Liver (tissue), 9 donors: ENCODE results near the gene CMTM1. TPM values are rescaled to one million over a fixed set of nuclear protein-coding genes. Genes with fewer than 3 reads are reported as not detected.

Source experiments
- DNase-seq: peaks from one replicate; pipeline ENCODE4 v3.0.0-alpha.2; 2017; ENCODE audit warnings: low spot score
- H3K27ac ChIP-seq, 2 donors: one replicate each; pipeline ENCODE4 v1.7.0; 2013; ENCODE audit warnings: inconsistent platforms in 2 of 2, low read length in 2 of 2, control low read depth in 1 of 2, low read depth in 1 of 2, mild to moderate bottlenecking in 1 of 2
- H3K27me3 ChIP-seq, 4 donors: one replicate each; pipeline versions ENCODE4 v1.6.1 to v1.7.0; 2013; ENCODE audit warnings: low read length in 3 of 4, inconsistent platforms in 1 of 4, mild to moderate bottlenecking in 1 of 4, moderate library complexity in 1 of 4; ENCODE audit not compliant: control insufficient read depth in 4 of 4, insufficient read depth in 4 of 4
- H3K36me3 ChIP-seq, 4 donors: one replicate each; pipeline versions ENCODE4 v1.6.1 to v1.7.0; 2013; ENCODE audit warnings: low read length in 3 of 4, mild to moderate bottlenecking in 3 of 4, low read depth in 1 of 4, moderate library complexity in 1 of 4; ENCODE audit not compliant: control insufficient read depth in 4 of 4, insufficient read depth in 3 of 4
- H3K4me1 ChIP-seq, 4 donors: one replicate each; pipeline versions ENCODE4 v1.6.1 to v1.7.0; 2013; ENCODE audit warnings: low read length in 3 of 4, mild to moderate bottlenecking in 3 of 4, moderate library complexity in 1 of 4; ENCODE audit not compliant: control insufficient read depth in 4 of 4, insufficient read depth in 4 of 4
- H3K4me3 ChIP-seq, 3 donors: one replicate each; pipeline versions ENCODE4 v1.6.1 to v1.7.0; 2013; ENCODE audit warnings: low read length in 3 of 3, control low read depth in 1 of 3, low read depth in 1 of 3, mild to moderate bottlenecking in 1 of 3
- H3K9ac ChIP-seq, 2 donors: one replicate each; pipeline ENCODE4 v1.7.0; 2013; ENCODE audit warnings: low read length in 2 of 2, mild to moderate bottlenecking in 2 of 2, moderate library complexity in 2 of 2, control low read depth in 1 of 2, low read depth in 1 of 2
- H3K9me3 ChIP-seq, 4 donors: one replicate each; pipeline versions ENCODE4 v1.6.1 to v1.7.0; 2013; ENCODE audit warnings: low read length in 3 of 4; ENCODE audit not compliant: control insufficient read depth in 4 of 4
- EGR1 ChIP-seq, 2 donors: IDR thresholded peaks; 2 replicates each; pipeline ENCODE4 v1.6.1; 2016 to 2018; ENCODE audit warnings: antibody characterized with exemption in 2 of 2, low read depth in 2 of 2
- FOXA1 ChIP-seq: IDR thresholded peaks from 2 replicates; pipeline ENCODE4 v1.6.1; 2016; ENCODE audit warnings: antibody characterized with exemption
- FOXA2 ChIP-seq: IDR thresholded peaks from 2 replicates; pipeline ENCODE4 v1.6.1; 2016; ENCODE audit warnings: antibody characterized with exemption
- GABPA ChIP-seq, 2 donors: IDR thresholded peaks in 1 of 2; conservative IDR thresholded peaks in 1 of 2; 2 replicates each; pipeline ENCODE4 v1.6.1; 2016; ENCODE audit warnings: antibody characterized with exemption in 2 of 2, mild to moderate bottlenecking in 1 of 2, moderate library complexity in 1 of 2
- HNF4A ChIP-seq, 2 donors: conservative IDR thresholded peaks; 2 replicates each; pipeline ENCODE4 v1.6.1; 2016; ENCODE audit warnings: antibody characterized with exemption in 2 of 2, mild to moderate bottlenecking in 2 of 2
- HNF4G ChIP-seq: IDR thresholded peaks from 2 replicates; pipeline ENCODE4 v1.6.1; 2016; ENCODE audit warnings: antibody characterized with exemption
- JUND ChIP-seq, 2 donors: IDR thresholded peaks; 2 replicates each; pipeline ENCODE4 v1.6.1; 2016; ENCODE audit warnings: antibody characterized with exemption in 2 of 2
- MAX ChIP-seq: IDR thresholded peaks from 2 replicates; pipeline ENCODE4 v1.6.1; 2016; ENCODE audit warnings: antibody characterized with exemption
- NR2F2 ChIP-seq: IDR thresholded peaks from 2 replicates; pipeline ENCODE4 v1.6.1; 2016; ENCODE audit warnings: antibody characterized with exemption
- RAD21 ChIP-seq, 2 donors: IDR thresholded peaks; 2 replicates each; pipeline ENCODE4 v1.6.1; 2016; ENCODE audit warnings: antibody characterized with exemption in 2 of 2, mild to moderate bottlenecking in 2 of 2
- RXRA ChIP-seq, 2 donors: IDR thresholded peaks; 2 replicates each; pipeline ENCODE4 v1.6.1; 2017 to 2018; ENCODE audit warnings: antibody characterized with exemption in 2 of 2, mild to moderate bottlenecking in 1 of 2
- SP1 ChIP-seq: IDR thresholded peaks from 2 replicates; pipeline ENCODE4 v1.6.1; 2018; ENCODE audit warnings: antibody characterized with exemption, mild to moderate bottlenecking
- TAF1 ChIP-seq: conservative IDR thresholded peaks from 2 replicates; pipeline ENCODE4 v1.6.1; 2016; ENCODE audit warnings: antibody characterized with exemption, mild to moderate bottlenecking
- YY1 ChIP-seq: IDR thresholded peaks from 2 replicates; pipeline ENCODE4 v1.6.1; 2016; ENCODE audit warnings: antibody characterized with exemption, mild to moderate bottlenecking
- ZBTB33 ChIP-seq: IDR thresholded peaks from 2 replicates; pipeline ENCODE4 v1.6.1; 2016; ENCODE audit warnings: antibody characterized with exemption
- WGBS: extraction: QIAGEN DNeasy Blood & Tissue Kit; methylation state at CpG from one replicate; pipeline ENCODE4 v1.1.7; 2013; 5-methylcytosine and 5-hydroxymethylcytosine counted together
- polyA plus RNA-seq, 2 donors: library from polyadenylated mRNA; stranded (reverse) in 1 of 2; unstranded in 1 of 2; fragments of 200-250 nt in 1 of 2; fragments of >200 nt in 1 of 2; fragmentation: Nextera tagmentation in 1 of 2; extraction: Ambion mirVana in 1 of 2; gene quantifications; one replicate each; pipeline versions ENCODE4 v1.2.1 to v1.2.3, GENCODE V29; 2013 to 2015
- total RNA-seq, 2 donors: library from RNA; depleted of rRNA; stranded (reverse); fragments of >200 nt; gene quantifications; one replicate each; pipeline ENCODE4 v1.2.3, GENCODE V29; 2014
- TF ChIP-seq, protein P1 (sequence below): IDR thresholded peaks from 2 replicates; pipeline ENCODE4 v1.6.1; 2016; ENCODE audit warnings: antibody characterized with exemption, mild to moderate bottlenecking
- TF ChIP-seq, protein P2 (sequence below): fragments of 150-350 bp; IDR thresholded peaks from 2 replicates; pipeline ENCODE4 v1.5.1; 2017; ENCODE audit warnings: improper control_type of control experiment, low read depth, low read length; ENCODE audit not compliant: missing input control
- TF ChIP-seq, protein P3 (sequence below): IDR thresholded peaks from 2 replicates; pipeline ENCODE4 v1.6.1; 2016; ENCODE audit warnings: antibody characterized with exemption
- donor health status: healthy.
- donor health status: healthy.
- donor health status: healthy.
- donor health status: healthy.
- donor health status: healthy.

The CMTM1 gene
- total and polyA plus RNA-seq, 4 donors, result 0.32 to 0.84 (median 0.49) TPM

DNA sequence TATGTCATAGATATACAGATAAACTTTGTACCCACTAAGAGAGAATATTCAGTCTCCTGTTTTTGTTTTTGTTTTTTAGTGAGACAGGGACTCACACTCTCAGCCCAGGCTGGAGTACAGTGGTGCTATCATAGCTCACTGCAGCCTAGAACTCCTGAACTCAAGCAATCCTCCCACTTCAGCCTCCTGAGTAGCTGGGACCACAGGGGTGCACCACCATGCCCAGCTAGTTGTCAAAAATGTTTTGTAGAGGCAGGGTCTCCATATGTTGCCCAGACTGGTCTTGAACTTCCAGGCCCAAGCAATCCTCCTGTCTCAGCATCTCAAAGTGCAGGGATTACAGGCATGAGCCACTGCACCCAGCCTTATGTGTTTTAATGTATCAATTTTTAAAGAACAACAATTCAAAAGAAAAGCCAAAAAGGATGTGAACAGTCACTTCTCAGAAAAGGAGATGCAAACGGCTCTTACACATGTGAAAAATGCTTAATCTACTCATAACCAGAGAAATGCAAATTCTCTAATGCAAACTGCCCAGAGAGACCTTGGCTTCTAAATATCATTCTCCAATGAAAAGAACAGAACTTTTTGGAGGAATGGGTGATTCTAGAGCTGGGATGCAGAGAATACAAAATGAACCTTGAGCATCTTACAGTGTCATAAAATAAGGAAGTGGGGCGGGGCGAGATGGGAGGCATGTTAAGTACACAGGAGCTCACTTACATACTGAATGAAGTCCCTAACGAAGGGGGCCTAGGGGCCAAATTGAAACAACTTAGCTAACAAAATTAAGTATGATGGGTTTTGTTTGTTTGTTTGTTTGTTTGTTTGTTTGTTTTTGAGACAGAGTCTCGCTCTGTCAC lies 31.0 kb downstream of the CMTM1 start (continued):
- TF ChIP-seq, protein P1, sequence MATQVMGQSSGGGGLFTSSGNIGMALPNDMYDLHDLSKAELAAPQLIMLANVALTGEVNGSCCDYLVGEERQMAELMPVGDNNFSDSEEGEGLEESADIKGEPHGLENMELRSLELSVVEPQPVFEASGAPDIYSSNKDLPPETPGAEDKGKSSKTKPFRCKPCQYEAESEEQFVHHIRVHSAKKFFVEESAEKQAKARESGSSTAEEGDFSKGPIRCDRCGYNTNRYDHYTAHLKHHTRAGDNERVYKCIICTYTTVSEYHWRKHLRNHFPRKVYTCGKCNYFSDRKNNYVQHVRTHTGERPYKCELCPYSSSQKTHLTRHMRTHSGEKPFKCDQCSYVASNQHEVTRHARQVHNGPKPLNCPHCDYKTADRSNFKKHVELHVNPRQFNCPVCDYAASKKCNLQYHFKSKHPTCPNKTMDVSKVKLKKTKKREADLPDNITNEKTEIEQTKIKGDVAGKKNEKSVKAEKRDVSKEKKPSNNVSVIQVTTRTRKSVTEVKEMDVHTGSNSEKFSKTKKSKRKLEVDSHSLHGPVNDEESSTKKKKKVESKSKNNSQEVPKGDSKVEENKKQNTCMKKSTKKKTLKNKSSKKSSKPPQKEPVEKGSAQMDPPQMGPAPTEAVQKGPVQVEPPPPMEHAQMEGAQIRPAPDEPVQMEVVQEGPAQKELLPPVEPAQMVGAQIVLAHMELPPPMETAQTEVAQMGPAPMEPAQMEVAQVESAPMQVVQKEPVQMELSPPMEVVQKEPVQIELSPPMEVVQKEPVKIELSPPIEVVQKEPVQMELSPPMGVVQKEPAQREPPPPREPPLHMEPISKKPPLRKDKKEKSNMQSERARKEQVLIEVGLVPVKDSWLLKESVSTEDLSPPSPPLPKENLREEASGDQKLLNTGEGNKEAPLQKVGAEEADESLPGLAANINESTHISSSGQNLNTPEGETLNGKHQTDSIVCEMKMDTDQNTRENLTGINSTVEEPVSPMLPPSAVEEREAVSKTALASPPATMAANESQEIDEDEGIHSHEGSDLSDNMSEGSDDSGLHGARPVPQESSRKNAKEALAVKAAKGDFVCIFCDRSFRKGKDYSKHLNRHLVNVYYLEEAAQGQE, result no peak
- TF ChIP-seq TAF1, result no peak
- TF ChIP-seq FOXA1, result no peak
- no peak for TF ChIP-seq MAX
- no peak for TF ChIP-seq ZBTB33

DNA sequence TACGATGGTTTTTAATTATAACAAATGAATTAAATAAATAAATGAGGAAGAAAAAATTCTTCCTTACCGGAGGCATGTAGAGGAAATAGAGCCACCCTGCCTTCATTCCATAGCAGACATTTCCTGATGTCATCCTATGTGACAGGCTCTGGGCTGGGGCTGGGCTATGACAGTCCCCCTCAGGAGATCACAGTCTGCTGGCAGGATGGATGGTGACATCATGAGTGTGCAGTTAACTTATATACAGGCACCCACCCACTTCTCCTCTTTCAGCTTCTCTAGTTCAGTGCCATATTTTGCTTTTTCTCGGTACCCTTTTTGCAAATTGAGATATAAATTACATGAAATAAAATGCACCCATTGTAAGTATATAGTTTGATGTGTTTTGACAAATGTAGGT lies 31.9 kb downstream of the CMTM1 start:
- no peak overlapping the region for H3K9ac ChIP-seq
- no peak overlapping the region for H3K27ac ChIP-seq
- no peaks in the 10 kb centered on the region for H3K27me3 ChIP-seq
- WGBS, result 87% methylated on average over 3 of the region's 3 CpGs
- TF ChIP-seq EGR1 (IDR thresholded peaks at IDR 0.05; ENCODE audit: low read depth in 2 of 2), result no peak
- TF ChIP-seq, protein P1, result no peak
- no peak for TF ChIP-seq RAD21 (IDR thresholded peaks at IDR 0.05)
- TF ChIP-seq HNF4G, result no peak
- TF ChIP-seq FOXA2, result no peak
- no peak for TF ChIP-seq TAF1
- no peak for TF ChIP-seq ZBTB33
- no peak for TF ChIP-seq GABPA (IDR thresholded peaks at IDR 0.05 in 1 of 2, conservative IDR thresholded peaks at IDR 0.05 in 1 of 2)
- TF ChIP-seq YY1, result no peak
- no peak for TF ChIP-seq NR2F2
- TF ChIP-seq MAX, result no peak
- no peak for TF ChIP-seq JUND (IDR thresholded peaks at IDR 0.05)
- TF ChIP-seq SP1, result no peak
- TF ChIP-seq, protein P2, sequence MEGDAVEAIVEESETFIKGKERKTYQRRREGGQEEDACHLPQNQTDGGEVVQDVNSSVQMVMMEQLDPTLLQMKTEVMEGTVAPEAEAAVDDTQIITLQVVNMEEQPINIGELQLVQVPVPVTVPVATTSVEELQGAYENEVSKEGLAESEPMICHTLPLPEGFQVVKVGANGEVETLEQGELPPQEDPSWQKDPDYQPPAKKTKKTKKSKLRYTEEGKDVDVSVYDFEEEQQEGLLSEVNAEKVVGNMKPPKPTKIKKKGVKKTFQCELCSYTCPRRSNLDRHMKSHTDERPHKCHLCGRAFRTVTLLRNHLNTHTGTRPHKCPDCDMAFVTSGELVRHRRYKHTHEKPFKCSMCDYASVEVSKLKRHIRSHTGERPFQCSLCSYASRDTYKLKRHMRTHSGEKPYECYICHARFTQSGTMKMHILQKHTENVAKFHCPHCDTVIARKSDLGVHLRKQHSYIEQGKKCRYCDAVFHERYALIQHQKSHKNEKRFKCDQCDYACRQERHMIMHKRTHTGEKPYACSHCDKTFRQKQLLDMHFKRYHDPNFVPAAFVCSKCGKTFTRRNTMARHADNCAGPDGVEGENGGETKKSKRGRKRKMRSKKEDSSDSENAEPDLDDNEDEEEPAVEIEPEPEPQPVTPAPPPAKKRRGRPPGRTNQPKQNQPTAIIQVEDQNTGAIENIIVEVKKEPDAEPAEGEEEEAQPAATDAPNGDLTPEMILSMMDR, result no peak
- TF ChIP-seq, protein P3, sequence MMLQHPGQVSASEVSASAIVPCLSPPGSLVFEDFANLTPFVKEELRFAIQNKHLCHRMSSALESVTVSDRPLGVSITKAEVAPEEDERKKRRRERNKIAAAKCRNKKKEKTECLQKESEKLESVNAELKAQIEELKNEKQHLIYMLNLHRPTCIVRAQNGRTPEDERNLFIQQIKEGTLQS, result no peak
- TF ChIP-seq RXRA (IDR thresholded peaks at IDR 0.05), result no peak
- no peak for TF ChIP-seq HNF4A (conservative IDR thresholded peaks at IDR 0.05)
- no peak for TF ChIP-seq FOXA1
- no peaks in the 10 kb centered on the region for H3K36me3 ChIP-seq
- no peaks in the 10 kb centered on the region for H3K9me3 ChIP-seq
- DNase-seq, result no peak
- H3K4me3 ChIP-seq, result no peak overlapping the region
- no peaks in the 10 kb centered on the region for H3K4me1 ChIP-seq
